ENCODE data around the gene WDPCP. TPM values are rescaled to one million over a fixed set of nuclear protein-coding genes. Genes with fewer than 3 reads are reported as not detected.

WDPCP gene
- total RNA-seq, 1 donor from 2014 or later = 13.3 TPM

DNA sequence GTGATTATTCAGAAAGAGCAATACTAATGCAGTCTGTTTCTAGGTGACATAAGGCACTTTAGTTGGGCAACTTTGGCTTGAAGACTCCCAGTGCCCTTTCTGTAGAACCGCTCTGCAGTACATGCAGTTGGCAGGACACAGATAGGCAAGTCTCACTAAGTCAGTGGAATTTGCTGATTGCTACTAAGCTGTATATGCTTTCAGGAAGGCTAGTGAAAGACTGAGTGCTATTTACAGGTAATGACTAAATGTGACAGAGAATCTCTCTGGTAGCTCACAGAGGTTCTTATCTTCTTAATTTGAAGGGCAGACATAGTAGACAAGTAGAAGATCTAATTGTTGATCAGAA lies 243.0 kb downstream of the WDPCP start:
- Histone ChIP-seq H3K36me3 (no peaks in the 10 kb centered on the region), H3K27ac (no peak overlapping the region), H3K4me3 (no peak overlapping the region), H3K9me3 (no peaks in the 10 kb centered on the region), H3K4me1 (no peaks in the 10 kb centered on the region), H3K27me3 (no peaks in the 10 kb centered on the region)
- no peak for DNase-seq (ENCODE audit: extremely low spot score in 2 of 2)
- intact Hi-C loops (cut with DNase I) = no loop called here
- TF ChIP-seq POLR2AphosphoS5 (IDR thresholded peaks at IDR 0.05; ENCODE audit: insufficient read depth in 1 of 2, low read depth in 1 of 2) (no peak), POLR2A (IDR thresholded peaks at IDR 0.05) (no peak)
- TF ChIP-seq, protein P1, sequence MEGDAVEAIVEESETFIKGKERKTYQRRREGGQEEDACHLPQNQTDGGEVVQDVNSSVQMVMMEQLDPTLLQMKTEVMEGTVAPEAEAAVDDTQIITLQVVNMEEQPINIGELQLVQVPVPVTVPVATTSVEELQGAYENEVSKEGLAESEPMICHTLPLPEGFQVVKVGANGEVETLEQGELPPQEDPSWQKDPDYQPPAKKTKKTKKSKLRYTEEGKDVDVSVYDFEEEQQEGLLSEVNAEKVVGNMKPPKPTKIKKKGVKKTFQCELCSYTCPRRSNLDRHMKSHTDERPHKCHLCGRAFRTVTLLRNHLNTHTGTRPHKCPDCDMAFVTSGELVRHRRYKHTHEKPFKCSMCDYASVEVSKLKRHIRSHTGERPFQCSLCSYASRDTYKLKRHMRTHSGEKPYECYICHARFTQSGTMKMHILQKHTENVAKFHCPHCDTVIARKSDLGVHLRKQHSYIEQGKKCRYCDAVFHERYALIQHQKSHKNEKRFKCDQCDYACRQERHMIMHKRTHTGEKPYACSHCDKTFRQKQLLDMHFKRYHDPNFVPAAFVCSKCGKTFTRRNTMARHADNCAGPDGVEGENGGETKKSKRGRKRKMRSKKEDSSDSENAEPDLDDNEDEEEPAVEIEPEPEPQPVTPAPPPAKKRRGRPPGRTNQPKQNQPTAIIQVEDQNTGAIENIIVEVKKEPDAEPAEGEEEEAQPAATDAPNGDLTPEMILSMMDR (IDR thresholded peaks at IDR 0.05) = no peak

DNA sequence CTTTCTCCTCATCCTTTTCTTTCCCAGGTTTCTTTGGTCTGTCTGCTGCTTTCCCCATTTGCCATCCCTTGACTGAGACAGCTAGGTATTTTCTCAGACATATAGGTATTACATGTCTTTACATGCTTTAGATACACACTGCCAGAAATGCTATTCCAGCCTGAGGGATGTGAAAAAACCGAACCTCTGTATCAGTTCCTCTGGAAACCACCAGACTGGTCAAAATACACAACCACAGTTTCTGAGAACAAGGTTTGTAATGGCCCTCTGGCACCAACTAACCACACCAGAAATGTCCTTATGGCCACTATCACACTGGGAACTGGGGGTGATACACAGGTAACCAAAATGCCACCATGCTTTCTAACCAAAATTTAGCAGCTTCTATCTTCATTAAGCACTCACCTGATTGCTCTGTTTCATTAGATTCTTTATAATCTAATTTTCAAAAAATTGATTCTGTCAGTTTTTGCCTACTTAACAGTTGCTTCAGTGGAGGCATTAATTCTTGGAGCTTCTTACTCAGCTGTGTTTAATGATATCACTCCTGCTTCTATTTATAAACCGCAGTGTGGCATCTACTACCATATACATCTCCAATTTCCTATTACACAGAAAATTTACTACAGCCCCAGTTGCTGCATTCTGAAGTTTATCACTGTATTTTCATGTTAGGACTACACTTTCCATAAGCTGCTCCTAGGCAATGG lies 243.5 kb downstream of the WDPCP start:
- Histone ChIP-seq H3K36me3 (no peaks in the 10 kb centered on the region), H3K4me3 (no peak overlapping the region)
- intact Hi-C loops (cut with DNase I) = no loop called here

DNA sequence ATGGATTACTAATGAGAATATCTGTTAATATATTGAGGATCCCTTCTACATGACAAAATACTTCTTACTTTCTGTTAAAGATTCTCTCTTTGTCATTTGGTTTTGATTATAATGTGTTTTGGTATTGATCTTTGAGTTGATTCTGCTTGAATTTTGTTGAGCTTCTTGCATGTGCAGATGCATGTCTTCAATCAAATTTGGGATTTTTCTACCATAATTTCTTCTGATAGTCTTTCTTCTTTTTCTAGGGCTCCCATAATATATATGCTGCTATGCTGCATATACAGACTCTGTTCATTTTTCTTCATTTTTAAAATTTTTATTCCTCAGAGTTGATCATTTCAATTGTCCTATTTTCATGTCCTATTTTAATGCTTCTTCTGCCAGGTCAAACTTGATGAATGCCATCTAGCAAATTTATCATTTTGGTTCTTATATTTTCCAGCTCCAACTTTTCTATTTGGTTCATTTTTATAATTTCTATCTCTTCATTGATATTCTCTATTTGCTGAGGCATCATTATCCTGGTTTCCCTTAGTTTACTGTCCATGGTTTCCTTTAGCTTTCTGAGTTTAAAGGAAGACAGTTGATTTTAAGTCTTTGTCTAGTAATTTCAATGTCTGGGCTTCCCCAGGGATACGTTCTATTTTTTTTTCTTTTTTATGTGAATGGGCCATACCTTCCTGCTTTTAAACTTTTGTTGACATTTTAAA lies 244.7 kb downstream of the WDPCP start:
- no peak overlapping the region for H3K27ac ChIP-seq

More for the DNA sequence above, 243.5 kb downstream of the WDPCP start:
- Histone ChIP-seq H3K9me3 (no peaks in the 10 kb centered on the region), H3K27ac (no peak overlapping the region), H3K27me3 (no peaks in the 10 kb centered on the region), H3K4me1 (no peaks in the 10 kb centered on the region)
- DNase-seq (ENCODE audit: extremely low spot score in 2 of 2) = no peak
- TF ChIP-seq POLR2AphosphoS5 (IDR thresholded peaks at IDR 0.05; ENCODE audit: insufficient read depth in 1 of 2, low read depth in 1 of 2) (no peak), POLR2A (IDR thresholded peaks at IDR 0.05) (no peak)
- TF ChIP-seq, protein P1 (IDR thresholded peaks at IDR 0.05) = no peak

DNA sequence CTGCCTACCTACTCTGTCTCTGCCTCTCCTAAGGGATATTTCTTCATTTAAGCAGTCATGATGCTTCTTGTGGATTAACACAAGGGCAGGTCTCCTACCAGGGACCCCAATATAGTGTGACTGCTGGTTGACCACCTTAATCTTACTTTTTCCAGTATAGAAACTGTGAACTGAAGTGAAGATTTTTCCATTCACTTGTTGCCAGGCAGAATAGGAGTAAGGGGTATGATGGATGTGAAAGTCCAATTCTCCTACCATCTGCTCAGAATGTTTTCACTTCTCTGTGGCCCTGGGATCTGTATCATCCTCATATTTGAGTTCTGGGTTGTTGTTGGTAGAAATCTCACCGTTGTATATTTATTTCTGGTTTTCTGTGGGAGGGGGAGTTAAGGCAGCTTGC lies 247.8 kb downstream of the WDPCP start:
- intact Hi-C loops (cut with DNase I) = no loop called here

More for the DNA sequence above, 244.7 kb downstream of the WDPCP start:
- no peaks in the 10 kb centered on the region for H3K9me3 ChIP-seq
- intact Hi-C loops (cut with DNase I) = no loop called here
- no peak for DNase-seq (ENCODE audit: extremely low spot score in 2 of 2)
- H3K4me3 ChIP-seq = no peak overlapping the region
- no peaks in the 10 kb centered on the region for H3K4me1 ChIP-seq
- TF ChIP-seq, protein P1 (IDR thresholded peaks at IDR 0.05) = no peak
- no peak for TF ChIP-seq POLR2A (IDR thresholded peaks at IDR 0.05)
- no peak for TF ChIP-seq POLR2AphosphoS5 (IDR thresholded peaks at IDR 0.05; ENCODE audit: insufficient read depth in 1 of 2, low read depth in 1 of 2)
- H3K36me3 ChIP-seq = no peaks in the 10 kb centered on the region
- H3K27me3 ChIP-seq = no peaks in the 10 kb centered on the region

More for the DNA sequence above, 247.8 kb downstream of the WDPCP start:
- TF ChIP-seq POLR2AphosphoS5 (IDR thresholded peaks at IDR 0.05; ENCODE audit: insufficient read depth in 1 of 2, low read depth in 1 of 2) (no peak), POLR2A (IDR thresholded peaks at IDR 0.05) (no peak)
- TF ChIP-seq, protein P1 (IDR thresholded peaks at IDR 0.05) = no peak
- Histone ChIP-seq H3K27ac (no peak overlapping the region), H3K36me3 (no peaks in the 10 kb centered on the region), H3K27me3 (no peaks in the 10 kb centered on the region), H3K4me1 (no peaks in the 10 kb centered on the region), H3K4me3 (no peak overlapping the region), H3K9me3 (no peaks in the 10 kb centered on the region)
- no peak for DNase-seq (ENCODE audit: extremely low spot score in 2 of 2)

Measured in vagina (tissue), 2 donors.